GM12878 (cell line): ENCODE data around the gene MBNL1. TPM values are rescaled to one million over a fixed set of nuclear protein-coding genes. Genes with fewer than 3 reads are reported as not detected.
A peak's percentile ranks its signal among the peaks of the same experiment; 100 is the strongest.

Experiments
- ATF7 ChIP-seq: fragments of 450-650 bp; IDR thresholded peaks from 2 replicates; pipeline ENCODE4 v1.6.1; 2016; ENCODE audit warnings: low read depth, mild to moderate bottlenecking
- BRCA1 ChIP-seq: IDR thresholded peaks from 2 replicates; pipeline ENCODE4 v1.6.1; 2011; ENCODE audit warnings: low read depth, low read length, improper control_type of control experiment
- CHD2 ChIP-seq: IDR thresholded peaks from 2 replicates; pipeline ENCODE4 v1.6.1; 2011; ENCODE audit warnings: low read depth, low read length, improper control_type of control experiment, borderline replicate concordance
- HCFC1 ChIP-seq: fragments of 150-350 bp; IDR thresholded peaks from 2 replicates; pipeline ENCODE4 v1.6.1; 2014; ENCODE audit warnings: low read length
- JUND ChIP-seq: IDR thresholded peaks from 2 replicates; pipeline ENCODE4 v1.6.1; 2012; ENCODE audit warnings: low read depth, mild to moderate bottlenecking, low read length, improper control_type of control experiment, moderate library complexity
- NR2C1 ChIP-seq: fragments of 450-650 bp; IDR thresholded peaks from 2 replicates; pipeline ENCODE4 v1.6.1; 2017; ENCODE audit warnings: antibody characterized with exemption, mild to moderate bottlenecking, moderate library complexity
- NR2C2 ChIP-seq: IDR thresholded peaks from 2 replicates; pipeline ENCODE4 v1.6.1; 2011; ENCODE audit warnings: borderline replicate concordance, low read depth; ENCODE audit not compliant: control insufficient read depth, insufficient read length
- NRF1 ChIP-seq: conservative IDR thresholded peaks from 2 replicates; pipeline ENCODE4 v1.6.1; 2011; ENCODE audit warnings: mild to moderate bottlenecking, low read depth, low read length, improper control_type of control experiment
- PAX8 ChIP-seq: fragments of 450-650 bp; IDR thresholded peaks from 2 replicates; pipeline ENCODE4 v1.6.1; 2017; ENCODE audit warnings: mild to moderate bottlenecking, moderate library complexity
- POLR2A ChIP-seq: IDR thresholded peaks from 2 replicates; pipeline ENCODE4 v1.6.1; 2011; ENCODE audit warnings: low read depth, mild to moderate bottlenecking, low read length
- POU2F2 ChIP-seq: IDR thresholded peaks from 3 replicates; pipeline ENCODE4 v1.6.1; 2011; ENCODE audit warnings: low read depth, mild to moderate bottlenecking, low read length, borderline replicate concordance
- RAD51 ChIP-seq: fragments of 450-650 bp; IDR thresholded peaks from 2 replicates; pipeline ENCODE4 v1.6.1; 2016; ENCODE audit warnings: moderate library complexity, mild to moderate bottlenecking, inconsistent platforms
- SIX5 ChIP-seq: IDR thresholded peaks from 2 replicates; pipeline ENCODE4 v1.6.1; 2011; ENCODE audit warnings: mild to moderate bottlenecking, low read depth, low read length, moderate library complexity; ENCODE audit not compliant: severe bottlenecking
- TCF3 ChIP-seq: IDR thresholded peaks from 2 replicates; pipeline ENCODE4 v1.6.1; 2012; ENCODE audit warnings: low read depth, mild to moderate bottlenecking, low read length, borderline replicate concordance; ENCODE audit not compliant: insufficient read depth
- YBX1 ChIP-seq: fragments of 450-650 bp; IDR thresholded peaks from 2 replicates; pipeline ENCODE4 v1.6.1; 2016; ENCODE audit warnings: antibody characterized with exemption
- YY1 ChIP-seq: IDR thresholded peaks from 2 replicates; pipeline ENCODE4 v1.6.1; 2011; ENCODE audit warnings: low read depth, mild to moderate bottlenecking, low read length
- ZBED1 ChIP-seq: IDR thresholded peaks from 2 replicates; pipeline ENCODE4 v1.6.1; 2016; ENCODE audit warnings: borderline replicate concordance
- ZNF24 ChIP-seq: fragments of 450-650 bp; IDR thresholded peaks from 2 replicates; pipeline ENCODE4 v1.6.1; 2017; ENCODE audit warnings: antibody characterized with exemption, mild to moderate bottlenecking
- ZZZ3 ChIP-seq: IDR thresholded peaks from 2 replicates; pipeline ENCODE4 v1.6.1; 2011; ENCODE audit warnings: low read depth; ENCODE audit not compliant: control insufficient read depth, insufficient read length
- polyA plus RNA-seq, 11 experiments: library from polyadenylated mRNA; depleted of rRNA in 4 of 11; unstranded in 6 of 11; stranded (reverse) in 5 of 11; fragments of >200 nt; fragmentation: Nextera tagmentation in 4 of 11; fragmentation: Illumina TruSeq in 1 of 11; extraction: Ambion mirVana in 4 of 11; extraction: Trizol in 1 of 11; gene quantifications; 1 replicate in 1 of 11; 2 replicates in 10 of 11; pipeline versions ENCODE4 v1.2.1 to v1.2.3, GENCODE V29; 2011 to 2016; ENCODE audit warnings: inconsistent platforms in 2 of 11, missing spikeins in 2 of 11, low read depth in 1 of 11
- total RNA-seq, 4 experiments: library from RNA; depleted of rRNA in 3 of 4; stranded (reverse); fragments of >200 nt in 3 of 4; fragmentation: Illumina TruSeq in 1 of 4; extraction: Trizol in 1 of 4; gene quantifications; 2 replicates each; pipeline versions ENCODE4 v1.2.1 to v1.2.3, GENCODE V29; 2013 to 2021
- TF ChIP-seq, protein P1 (sequence below): fragments of 450-650 bp; IDR thresholded peaks from 2 replicates; pipeline ENCODE4 v1.6.1; 2016; ENCODE audit warnings: mild to moderate bottlenecking
- TF ChIP-seq, protein P2 (sequence below): IDR thresholded peaks from 2 replicates; pipeline ENCODE4 v1.6.1; 2012; ENCODE audit warnings: low read depth, low read length, improper control_type of control experiment
- TF ChIP-seq, protein P3 (sequence below): IDR thresholded peaks from 2 replicates; pipeline ENCODE4 v1.6.1; 2012; ENCODE audit warnings: low read length, inconsistent platforms
- TF ChIP-seq, protein P4 (sequence below): fragments of 150-350 bp; IDR thresholded peaks from 2 replicates; pipeline ENCODE4 v1.6.1; 2014; ENCODE audit warnings: mild to moderate bottlenecking, low read depth, low read length
- TF ChIP-seq, protein P5 (sequence below): IDR thresholded peaks from 2 replicates; pipeline ENCODE4 v1.6.1; 2012; ENCODE audit warnings: mild to moderate bottlenecking, low read depth, low read length

The MBNL1 gene
- total and polyA plus RNA-seq, 10 of the 15 experiments (the other 5 are each of a cell fraction or from before 2014, with no cell fraction given): 59.6 to 337 (median 143) TPM

DNA sequence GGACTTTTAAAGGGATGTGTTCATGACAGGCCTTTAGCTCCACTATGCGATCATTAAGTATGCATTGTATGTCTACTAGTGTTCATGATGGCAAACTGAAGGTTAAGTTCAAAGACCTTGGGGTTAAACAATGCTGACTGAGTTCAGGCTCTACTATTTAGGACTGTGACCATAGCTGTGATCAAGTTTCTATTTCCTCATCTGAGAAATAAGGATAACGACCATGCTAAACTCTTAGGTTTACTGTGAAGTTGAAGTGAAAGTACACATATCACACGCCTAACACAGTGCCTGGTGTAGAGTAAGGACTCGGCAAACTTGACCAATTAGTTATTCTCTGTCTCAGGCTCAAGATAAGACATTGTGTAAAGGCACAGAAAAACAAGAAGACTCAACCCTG, 243.2 kb downstream of the MBNL1 start (continued):
- TF ChIP-seq ZZZ3: no peak
- TF ChIP-seq YY1: no peak
- TF ChIP-seq ATF7: peak; percentile 47
- no peak for TF ChIP-seq ZNF24
- TF ChIP-seq RAD51: no peak
- TF ChIP-seq JUND: no peak
- peak; percentile 26; the same call in 1 of the 3 replicates for TF ChIP-seq POU2F2
- TF ChIP-seq NR2C2: no peak
- no peak for TF ChIP-seq NRF1
- TF ChIP-seq TCF3: no peak
- TF ChIP-seq CHD2: peak; percentile 38; the same call in 1 of the 2 replicates
- TF ChIP-seq, protein P1, sequence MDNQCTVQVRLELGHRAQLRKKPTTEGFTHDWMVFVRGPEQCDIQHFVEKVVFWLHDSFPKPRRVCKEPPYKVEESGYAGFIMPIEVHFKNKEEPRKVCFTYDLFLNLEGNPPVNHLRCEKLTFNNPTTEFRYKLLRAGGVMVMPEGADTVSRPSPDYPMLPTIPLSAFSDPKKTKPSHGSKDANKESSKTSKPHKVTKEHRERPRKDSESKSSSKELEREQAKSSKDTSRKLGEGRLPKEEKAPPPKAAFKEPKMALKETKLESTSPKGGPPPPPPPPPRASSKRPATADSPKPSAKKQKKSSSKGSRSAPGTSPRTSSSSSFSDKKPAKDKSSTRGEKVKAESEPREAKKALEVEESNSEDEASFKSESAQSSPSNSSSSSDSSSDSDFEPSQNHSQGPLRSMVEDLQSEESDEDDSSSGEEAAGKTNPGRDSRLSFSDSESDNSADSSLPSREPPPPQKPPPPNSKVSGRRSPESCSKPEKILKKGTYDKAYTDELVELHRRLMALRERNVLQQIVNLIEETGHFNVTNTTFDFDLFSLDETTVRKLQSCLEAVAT: 0 out of 2 replicates have a peak, but pooled peaks have one; percentile 30
- no peak for TF ChIP-seq ZBED1
- TF ChIP-seq, protein P2, sequence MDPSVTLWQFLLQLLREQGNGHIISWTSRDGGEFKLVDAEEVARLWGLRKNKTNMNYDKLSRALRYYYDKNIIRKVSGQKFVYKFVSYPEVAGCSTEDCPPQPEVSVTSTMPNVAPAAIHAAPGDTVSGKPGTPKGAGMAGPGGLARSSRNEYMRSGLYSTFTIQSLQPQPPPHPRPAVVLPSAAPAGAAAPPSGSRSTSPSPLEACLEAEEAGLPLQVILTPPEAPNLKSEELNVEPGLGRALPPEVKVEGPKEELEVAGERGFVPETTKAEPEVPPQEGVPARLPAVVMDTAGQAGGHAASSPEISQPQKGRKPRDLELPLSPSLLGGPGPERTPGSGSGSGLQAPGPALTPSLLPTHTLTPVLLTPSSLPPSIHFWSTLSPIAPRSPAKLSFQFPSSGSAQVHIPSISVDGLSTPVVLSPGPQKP: no peak
- no peak for TF ChIP-seq BRCA1
- TF ChIP-seq HCFC1: no peak
- TF ChIP-seq, protein P3, sequence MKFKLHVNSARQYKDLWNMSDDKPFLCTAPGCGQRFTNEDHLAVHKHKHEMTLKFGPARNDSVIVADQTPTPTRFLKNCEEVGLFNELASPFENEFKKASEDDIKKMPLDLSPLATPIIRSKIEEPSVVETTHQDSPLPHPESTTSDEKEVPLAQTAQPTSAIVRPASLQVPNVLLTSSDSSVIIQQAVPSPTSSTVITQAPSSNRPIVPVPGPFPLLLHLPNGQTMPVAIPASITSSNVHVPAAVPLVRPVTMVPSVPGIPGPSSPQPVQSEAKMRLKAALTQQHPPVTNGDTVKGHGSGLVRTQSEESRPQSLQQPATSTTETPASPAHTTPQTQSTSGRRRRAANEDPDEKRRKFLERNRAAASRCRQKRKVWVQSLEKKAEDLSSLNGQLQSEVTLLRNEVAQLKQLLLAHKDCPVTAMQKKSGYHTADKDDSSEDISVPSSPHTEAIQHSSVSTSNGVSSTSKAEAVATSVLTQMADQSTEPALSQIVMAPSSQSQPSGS: peak; percentile 62; the same call in 1 of the 2 replicates
- TF ChIP-seq, protein P4, sequence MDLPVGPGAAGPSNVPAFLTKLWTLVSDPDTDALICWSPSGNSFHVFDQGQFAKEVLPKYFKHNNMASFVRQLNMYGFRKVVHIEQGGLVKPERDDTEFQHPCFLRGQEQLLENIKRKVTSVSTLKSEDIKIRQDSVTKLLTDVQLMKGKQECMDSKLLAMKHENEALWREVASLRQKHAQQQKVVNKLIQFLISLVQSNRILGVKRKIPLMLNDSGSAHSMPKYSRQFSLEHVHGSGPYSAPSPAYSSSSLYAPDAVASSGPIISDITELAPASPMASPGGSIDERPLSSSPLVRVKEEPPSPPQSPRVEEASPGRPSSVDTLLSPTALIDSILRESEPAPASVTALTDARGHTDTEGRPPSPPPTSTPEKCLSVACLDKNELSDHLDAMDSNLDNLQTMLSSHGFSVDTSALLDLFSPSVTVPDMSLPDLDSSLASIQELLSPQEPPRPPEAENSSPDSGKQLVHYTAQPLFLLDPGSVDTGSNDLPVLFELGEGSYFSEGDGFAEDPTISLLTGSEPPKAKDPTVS: no peak
- TF ChIP-seq SIX5: no peak
- TF ChIP-seq YBX1: no peak
- TF ChIP-seq POLR2A: no peak
- TF ChIP-seq, protein P5, sequence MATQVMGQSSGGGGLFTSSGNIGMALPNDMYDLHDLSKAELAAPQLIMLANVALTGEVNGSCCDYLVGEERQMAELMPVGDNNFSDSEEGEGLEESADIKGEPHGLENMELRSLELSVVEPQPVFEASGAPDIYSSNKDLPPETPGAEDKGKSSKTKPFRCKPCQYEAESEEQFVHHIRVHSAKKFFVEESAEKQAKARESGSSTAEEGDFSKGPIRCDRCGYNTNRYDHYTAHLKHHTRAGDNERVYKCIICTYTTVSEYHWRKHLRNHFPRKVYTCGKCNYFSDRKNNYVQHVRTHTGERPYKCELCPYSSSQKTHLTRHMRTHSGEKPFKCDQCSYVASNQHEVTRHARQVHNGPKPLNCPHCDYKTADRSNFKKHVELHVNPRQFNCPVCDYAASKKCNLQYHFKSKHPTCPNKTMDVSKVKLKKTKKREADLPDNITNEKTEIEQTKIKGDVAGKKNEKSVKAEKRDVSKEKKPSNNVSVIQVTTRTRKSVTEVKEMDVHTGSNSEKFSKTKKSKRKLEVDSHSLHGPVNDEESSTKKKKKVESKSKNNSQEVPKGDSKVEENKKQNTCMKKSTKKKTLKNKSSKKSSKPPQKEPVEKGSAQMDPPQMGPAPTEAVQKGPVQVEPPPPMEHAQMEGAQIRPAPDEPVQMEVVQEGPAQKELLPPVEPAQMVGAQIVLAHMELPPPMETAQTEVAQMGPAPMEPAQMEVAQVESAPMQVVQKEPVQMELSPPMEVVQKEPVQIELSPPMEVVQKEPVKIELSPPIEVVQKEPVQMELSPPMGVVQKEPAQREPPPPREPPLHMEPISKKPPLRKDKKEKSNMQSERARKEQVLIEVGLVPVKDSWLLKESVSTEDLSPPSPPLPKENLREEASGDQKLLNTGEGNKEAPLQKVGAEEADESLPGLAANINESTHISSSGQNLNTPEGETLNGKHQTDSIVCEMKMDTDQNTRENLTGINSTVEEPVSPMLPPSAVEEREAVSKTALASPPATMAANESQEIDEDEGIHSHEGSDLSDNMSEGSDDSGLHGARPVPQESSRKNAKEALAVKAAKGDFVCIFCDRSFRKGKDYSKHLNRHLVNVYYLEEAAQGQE: no peak
- peak; percentile 33; the same call in 1 of the 2 replicates for TF ChIP-seq NR2C1
- TF ChIP-seq PAX8: no peak
